HG02642 (cell line): ENCODE data around the gene GBP6.
"Not testable (repeated sequence)": the region's sequence is repeated elsewhere in the genome, so short reads cannot be mapped to it uniquely, and the experiment has no call there.

ENCODE experiments used
- ATAC-seq: cut with Tn5 transposase; IDR thresholded peaks from one replicate; pipeline ENCODE4 v1.9.1; 2021; ENCODE audit warnings: mild to moderate bottlenecking; ENCODE audit not compliant: unreplicated experiment, poor library complexity

Gene GBP6

DNA sequence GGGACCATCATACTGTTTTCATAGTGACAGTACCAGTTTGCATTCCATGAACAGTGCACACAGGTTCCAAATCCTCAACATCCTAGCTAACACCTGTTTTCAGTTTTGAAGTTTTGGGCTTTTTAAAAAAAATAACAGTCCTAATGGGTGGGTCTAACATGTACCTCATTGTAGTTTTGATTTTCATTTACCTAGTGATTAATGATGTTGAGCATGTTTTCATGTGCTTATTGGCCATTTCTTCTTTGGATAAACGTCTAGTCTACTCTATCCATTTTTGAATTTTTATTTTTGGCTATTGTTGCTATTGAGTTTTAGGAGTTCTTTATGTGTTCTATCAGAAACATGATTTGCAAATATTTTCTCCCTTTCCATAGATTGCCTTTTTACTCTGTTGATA is 3.4 kb downstream of the GBP6 start:
- ATAC-seq = no peak

DNA sequence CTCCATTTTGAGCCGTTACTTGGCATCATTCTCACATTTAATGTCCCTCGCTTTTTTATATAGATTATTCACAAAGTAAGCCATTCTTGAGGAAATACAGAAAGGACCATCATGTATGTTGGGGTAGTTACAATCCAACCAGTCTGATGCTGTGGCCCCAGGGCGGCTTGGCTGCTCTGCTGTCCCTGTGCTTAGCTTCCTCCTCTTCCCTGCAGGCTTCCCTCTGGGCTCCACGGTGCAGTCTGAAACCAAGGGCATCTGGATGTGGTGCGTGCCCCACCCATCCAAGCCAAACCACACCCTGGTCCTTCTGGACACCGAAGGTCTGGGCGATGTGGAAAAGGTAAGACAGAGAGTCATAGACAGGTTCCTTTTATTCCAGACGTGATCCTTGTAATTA is 5.5 kb downstream of the GBP6 start:
- no peak for ATAC-seq

DNA sequence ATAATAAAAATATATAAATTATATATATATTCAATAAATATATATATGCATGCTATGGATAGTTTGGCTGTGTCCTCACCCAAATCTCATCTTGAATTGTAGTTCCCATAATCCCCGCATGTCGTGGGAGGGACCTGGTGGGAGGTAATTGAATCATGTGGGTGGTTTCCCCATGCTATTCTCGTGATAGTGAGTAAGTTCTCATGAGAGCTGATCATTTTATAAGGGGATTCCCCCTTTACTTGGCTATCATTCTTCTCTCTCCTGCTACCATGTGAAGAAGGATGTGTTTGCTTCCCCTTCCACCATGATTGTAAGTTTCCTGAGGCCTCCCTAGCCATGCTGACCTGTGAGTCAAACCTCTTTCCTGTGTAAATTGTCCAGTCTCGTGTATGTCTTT is 10.0 kb downstream of the GBP6 start:
- ATAC-seq = not testable (repeated sequence)

DNA sequence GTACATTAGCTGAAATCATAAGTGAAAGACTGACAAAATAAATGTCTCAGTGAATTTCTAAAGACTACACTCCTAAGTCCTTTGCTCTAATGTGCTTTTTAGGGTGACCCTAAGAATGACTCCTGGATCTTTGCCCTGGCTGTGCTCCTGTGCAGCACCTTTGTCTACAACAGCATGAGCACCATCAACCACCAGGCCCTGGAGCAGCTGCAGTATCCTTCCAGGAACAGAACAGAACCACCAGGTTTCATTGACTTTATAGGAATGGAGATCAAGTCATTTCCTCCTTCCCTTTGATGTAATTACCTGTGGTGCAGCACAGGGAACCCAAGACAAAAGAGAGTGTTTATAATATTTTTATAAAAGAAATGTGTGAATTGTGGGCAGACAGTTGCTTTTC is 14.1 kb downstream of the GBP6 start:
- no peak for ATAC-seq

DNA sequence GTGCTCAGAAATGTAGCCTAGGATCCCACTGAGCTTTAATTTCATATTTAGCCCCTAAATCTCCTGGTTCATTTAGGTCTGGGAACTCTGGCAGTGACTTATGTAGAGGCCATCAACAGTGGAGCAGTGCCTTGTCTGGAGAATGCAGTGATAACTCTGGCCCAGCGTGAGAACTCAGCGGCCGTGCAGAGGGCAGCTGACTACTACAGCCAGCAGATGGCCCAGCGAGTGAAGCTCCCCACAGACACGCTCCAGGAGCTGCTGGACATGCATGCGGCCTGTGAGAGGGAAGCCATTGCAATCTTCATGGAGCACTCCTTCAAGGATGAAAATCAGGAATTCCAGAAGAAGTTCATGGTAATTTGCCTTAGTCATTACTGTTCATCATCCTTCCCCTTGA is 17.8 kb downstream of the GBP6 start:
- ATAC-seq = no peak

DNA sequence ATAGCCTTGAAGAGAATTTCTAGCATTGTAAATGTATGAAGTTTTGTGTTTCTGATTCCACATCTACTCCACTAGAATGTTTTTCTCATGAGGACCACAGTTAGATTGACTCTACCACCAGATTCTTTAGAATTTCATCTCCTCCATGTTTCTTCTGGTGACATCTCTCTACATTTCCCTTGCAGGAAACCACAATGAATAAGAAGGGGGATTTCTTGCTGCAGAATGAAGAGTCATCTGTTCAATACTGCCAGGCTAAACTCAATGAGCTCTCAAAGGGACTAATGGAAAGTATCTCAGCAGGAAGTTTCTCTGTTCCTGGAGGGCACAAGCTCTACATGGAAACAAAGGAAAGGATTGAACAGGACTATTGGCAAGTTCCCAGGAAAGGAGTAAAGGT is 18.6 kb downstream of the GBP6 start:
- ATAC-seq = no peak

DNA sequence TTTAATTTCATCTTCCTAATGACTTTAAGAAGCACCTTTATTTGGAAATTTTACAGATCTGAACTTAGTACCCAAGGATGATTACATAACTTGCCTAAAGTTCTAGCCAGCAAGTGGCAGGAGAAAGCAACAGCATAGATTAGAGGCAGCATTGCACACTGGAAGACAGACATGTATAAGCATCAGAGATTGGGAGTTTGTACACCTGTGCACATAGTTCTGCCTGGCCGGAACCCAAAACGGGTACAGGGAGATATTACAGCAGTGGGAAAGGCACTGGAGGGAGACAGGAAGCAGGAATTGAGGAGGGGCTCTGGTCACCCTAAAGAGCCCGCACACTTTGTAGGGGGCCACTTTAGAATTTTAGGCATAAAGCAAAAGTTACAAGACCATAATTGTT is 19.3 kb downstream of the GBP6 start:
- no peak for ATAC-seq

DNA sequence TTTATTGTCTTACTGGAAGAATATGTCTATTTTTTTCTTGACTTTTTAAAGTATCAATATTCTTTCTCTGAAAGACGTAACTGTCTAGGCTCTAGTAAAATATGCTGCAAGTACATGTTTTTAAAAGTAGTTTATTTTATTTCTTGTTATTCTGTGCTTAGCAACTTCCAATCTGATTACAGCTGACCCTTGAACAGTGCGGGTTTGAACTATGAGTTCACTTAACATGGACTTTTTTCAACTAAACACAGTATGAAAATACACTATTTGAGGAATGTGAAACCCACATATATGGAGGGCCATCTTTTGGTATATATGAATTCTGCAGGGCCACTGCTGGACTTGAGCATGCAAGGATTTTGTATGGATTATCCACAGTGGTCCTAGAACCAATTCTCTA is 26.8 kb downstream of the GBP6 start:
- ATAC-seq = no peak

DNA sequence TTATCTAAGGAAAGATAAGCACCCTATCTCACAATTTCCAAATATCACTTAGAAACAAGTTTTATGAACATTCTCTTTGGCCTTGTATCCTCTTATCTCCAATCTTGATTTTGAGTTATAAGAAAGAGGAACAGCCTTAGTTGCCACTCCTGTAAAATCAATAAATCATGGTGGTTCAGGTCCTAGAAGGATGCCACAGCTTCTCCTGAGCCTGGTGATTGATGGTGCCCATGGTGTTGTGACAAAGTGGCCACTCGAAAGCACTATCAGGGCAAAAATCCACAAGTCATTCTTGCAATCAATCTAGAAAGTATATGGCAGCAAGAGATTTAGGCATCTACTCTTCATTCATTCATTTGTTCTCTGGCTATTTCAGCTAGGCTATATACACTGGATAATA is 27.8 kb downstream of the GBP6 start:
- no peak for ATAC-seq

DNA sequence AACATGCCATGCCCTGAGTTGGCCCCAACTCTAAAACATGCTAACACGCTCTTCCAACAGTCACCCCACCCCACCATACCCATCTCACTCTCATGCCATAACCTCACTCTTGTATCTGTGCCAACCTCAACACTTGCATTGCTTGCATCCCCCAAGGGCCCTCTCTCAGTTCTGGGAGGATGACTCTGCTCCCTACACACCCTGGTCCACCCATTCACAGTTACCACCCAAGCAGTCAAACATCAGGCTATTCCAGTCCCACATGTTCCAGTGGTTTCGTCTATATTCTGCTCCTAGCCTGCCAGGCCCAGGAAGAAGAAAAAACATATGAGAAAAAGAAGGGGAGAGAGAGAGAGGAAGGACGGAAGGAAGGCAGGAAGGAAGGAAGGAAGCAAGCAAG is 31.0 kb downstream of the GBP6 start:
- ATAC-seq = no peak

DNA sequence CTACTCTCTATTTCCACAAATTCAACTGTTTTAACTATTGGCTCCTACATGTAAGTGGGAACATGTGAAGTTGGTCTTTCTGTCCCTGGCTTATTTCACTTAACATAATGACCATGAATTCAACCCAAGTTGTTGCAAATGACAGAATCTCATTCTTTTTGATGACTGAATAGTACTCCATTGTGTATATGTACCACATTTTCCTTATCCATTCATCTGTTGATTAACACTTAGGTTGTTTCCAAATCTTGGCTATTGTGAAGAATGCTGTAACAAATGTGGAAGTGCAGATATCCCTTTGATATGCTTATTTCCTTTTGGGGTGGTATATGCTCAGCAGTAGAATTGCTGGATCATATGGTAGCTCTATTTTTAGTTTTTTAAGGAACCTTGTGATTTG is 33.0 kb downstream of the GBP6 start:
- ATAC-seq = no peak

DNA sequence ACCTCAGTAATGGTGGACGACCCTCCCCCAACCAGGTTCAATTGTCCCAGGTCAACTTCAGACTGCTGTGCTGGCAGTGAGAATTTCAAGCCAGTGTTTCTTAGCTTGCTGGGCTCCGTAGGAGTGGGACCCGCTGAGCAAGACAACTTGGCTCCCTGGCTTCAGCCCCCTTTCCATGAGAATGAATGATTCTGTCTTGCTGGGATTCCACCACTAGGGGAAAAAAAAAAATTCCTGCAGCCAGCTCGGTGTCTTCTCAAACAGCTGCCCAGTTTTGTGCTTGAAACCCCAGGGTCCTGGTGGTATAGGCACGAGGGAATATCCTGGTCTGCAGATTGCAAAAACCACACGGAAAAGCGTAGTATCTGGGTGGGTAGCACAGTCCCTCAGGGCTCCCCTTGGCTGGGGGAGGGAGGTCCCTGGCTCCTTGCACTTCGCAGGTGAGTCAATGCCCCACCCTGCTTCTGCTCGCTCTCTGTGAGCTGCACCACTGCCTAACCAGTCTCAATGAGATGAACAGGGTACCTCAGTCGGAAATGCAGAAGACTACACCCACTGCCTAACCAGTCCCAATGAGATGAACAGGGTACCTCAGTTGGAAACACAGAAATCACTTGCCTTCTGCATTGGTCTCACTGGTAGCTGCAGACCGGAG is 41.5 kb downstream of the GBP6 start:
- ATAC-seq = no peak

DNA sequence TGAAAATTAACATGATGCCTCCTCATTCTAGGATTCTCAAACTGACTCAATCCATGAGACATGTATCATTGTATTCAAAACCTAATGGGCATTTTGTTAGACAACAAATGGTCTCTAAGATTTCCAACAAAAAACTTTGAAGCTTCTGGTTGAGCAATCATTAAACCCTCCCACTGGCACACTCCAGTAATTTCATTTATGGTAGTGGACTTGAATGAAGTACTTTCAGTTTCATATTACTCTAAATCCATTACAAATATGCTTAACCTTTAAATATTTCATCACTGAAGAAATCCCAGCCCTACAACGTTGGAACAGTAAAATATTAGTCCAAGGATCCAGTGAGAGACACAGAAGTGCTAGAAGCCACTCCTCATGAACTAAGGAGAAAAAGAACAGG is 43.5 kb downstream of the GBP6 start:
- ATAC-seq = no peak

DNA sequence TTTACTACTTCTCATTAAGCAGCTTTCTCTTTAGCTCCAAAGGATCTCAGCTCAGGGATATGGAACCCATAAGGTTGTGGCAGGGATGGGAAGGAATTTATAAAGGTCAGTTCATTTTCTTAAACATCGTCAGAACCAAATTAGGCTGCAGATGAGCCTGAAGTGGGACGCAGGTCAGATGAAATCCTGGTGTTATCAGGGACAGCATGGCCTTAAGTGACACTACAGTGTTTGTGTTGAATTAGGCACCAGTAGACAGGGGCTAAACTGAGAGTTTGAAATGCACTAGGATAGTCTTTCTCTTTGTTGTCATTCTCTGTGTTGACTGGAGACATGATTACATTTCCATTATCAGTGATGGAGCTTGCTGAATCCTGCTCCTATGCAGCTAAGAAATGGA is 43.9 kb downstream of the GBP6 start:
- not testable (repeated sequence) for ATAC-seq

DNA sequence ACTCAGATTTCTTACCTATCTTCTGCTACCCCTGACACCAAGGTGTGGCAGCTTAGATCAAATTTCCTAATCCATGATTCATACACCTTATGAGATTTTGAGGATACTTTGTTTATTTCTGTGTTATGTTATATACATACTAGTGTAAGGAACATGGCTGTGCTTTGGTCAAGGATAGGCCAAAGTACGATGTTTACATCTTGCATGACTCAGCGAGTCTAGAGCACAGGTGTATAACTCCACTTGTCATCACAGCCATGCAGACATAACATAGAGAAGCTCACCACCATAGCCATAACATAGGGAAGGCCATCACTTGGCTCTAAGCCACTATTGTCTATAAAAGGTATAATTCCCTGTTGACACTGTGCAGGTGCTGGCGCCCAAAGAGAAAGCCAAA is 61.2 kb downstream of the GBP6 start:
- ATAC-seq = no peak

DNA sequence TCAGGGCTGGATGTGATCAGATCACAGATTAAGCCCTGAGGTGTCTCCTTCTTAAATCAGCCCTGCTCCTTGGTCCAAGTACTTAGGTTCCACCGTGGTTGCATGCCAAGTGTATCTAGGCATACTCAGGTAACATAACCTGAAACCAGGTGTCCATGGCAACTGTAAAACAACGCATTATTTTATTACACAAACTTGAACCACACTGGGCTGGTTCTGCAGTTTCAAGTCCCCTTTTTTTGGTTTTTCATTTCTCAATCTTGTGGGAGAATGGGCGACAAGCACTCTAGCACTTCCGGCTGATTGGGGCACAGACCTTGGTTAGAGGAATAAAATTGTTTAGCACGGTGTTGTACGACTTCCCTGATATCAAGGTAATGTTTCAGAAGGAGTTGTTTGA is 65.2 kb downstream of the GBP6 start:
- no peak for ATAC-seq

DNA sequence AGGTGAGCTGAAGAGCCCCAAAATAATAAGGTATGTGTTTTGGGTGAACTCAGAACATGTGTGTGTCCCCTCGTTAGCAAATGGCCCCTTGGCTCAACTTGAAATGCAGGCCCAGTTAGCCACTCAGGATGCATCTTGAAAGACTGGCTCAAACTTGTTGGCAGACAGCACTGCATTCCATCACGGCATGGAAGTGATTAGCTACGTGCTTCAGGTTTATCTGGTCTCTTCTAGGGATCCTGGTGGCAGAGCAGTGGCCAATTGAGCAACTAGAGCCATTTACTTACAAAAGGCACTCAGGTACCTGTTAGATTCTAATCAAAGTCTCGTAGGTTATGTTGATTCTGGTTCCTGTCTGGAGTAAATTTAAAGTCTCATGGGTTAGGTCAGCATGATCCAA is 65.8 kb downstream of the GBP6 start:
- ATAC-seq = not testable (repeated sequence)

DNA sequence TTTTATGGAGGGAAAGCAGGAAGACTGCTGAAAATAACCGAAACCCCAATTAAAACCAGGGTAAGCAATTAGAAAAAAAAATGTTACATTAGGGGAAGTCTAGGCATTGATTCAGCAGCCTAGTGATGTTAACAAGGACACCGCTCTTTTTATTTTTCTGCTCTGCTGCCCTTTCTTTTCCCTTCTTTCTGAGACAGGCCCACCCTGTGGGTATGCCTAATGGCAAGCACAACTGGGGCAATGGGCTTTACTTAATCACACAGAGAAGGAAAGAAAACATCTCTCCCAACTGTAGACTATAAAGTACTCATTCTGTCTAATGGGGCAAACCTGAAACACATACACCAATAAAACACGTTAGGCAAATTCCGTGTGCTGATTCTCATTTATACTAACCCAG is 69.6 kb downstream of the GBP6 start:
- ATAC-seq = no peak

DNA sequence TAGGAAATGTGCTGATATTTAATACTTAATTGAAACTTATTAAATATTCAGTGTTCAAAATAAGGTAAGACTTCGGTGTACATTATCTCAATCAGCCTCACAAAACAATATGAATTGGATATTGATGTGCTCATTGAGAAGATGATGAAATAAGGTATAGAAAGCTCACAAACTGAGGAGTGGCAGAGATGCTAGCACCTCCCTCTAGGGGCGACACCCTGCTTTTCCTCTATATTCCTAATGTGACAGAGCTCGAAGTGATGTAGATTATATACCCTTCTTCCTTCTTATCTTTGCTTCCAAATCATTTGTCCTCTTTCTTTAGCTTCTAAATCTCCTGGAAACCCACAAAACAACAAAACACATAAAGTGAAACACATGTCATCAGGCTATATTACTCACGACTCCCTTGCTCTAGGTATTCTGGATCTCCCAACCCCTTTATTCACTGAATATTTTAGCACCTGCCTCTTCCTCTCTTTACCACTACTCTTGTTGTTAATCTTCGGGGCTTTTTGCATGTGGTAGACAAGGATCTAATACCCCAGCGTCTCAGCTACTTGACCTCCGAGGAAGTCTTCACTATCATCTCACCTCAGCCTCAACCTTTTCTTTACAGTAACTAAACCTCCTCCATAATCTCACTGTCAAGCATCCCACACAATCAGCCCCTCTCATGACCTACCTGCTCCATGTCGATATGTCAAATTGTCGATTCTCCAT is 70.4 kb downstream of the GBP6 start:
- not testable (repeated sequence) for ATAC-seq
